Ramos (cell line): ENCODE results near the gene KRT6A.

Experiments used
- in situ Hi-C: fragments of 300-500 bp; cut with MboI; formaldehyde crosslinking; loops from one replicate; pipeline ENCODE4 v1.14.3; 2022; ENCODE audit warnings: low sequenced_read_pairs; ENCODE audit not compliant: unreplicated experiment

The KRT6A gene

DNA sequence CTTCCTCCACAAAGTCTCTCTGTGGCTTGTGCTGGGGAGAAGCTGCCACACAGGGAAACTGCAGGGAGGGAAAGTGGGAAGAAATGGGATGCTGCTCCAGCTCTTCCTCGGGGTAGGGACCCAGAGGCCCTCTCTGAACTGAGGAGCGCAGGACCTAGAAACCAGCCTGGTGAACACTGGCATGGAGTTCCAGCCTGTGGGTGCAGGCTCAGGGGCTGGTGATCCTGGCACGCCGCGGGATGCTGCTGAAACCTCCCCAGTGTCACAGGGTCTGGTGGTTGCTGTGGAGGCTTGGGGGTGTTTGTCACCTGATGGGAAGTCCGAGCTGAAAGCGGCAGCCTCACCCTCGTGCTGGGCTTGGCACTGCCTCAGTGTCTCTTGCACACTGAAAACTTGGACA is 53.6 kb downstream of the KRT6A start:
- in situ Hi-C loops = no loop called here

DNA sequence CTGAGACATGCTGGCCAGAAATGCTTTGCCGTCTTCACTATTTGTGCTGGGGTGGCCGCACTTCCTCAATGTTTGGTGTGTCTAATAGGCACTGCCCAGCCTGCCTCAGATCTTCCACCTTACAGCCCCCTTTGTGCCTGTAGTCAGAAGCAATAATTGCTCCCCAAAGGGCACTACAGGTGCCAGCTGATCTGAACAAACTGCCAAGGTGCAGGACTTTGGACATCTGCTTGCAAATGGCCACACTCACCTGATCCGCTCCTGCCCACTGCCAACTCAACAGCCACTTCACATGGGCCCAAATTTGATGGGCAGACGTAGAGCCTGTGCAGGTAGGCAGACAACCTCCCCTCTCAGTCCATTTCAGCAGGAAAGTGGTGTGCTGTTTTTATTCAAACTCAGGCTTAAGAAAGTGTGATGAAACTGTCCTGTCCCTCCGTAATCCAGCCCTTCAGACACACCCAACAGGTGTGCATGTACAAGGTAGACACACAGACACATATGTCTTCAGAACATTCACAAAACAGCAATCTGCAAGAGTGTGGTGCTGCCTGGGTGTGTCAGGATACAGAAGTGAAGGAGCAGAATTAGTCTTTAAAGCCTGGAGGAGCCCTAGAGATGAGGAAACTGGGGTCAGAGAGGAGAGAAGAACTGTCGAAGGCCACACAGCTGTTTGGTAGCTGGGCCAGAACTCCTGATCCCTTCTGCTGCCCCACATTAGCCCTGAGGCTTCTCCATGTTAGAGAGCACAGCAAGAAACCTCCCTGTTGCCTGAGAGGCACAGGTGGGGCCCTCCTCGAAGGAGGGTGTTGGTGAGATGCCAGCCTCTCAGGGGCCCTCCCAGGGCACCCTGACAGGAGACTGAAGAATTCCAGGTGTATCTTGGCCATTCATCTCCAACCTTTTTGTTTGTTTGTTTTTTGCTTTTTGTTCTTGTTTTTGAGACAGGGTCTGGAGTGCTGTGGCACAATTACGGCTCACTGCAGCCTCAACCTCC is 54.5 kb downstream of the KRT6A start:
- in situ Hi-C loops = no loop called here

DNA sequence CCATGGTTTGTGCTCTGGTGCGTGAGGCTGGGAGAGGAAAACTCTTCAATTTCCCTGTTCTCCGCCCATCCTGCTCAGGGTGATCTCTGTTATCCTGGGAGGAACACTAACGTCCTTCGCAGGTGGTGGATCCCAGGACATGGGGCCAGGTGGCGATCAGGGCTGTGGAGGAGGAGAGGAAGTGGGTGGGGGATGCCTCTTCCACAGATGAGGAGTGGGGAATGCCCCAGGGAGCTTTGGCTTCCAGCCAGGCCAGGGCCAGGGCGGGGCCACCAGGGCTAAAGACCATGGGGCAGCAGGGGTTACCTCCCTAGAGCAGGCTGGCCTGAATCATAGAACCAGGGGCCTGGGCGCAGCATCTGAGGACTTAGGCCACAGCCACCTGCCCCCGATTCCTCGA is 55.5 kb downstream of the KRT6A start:
- in situ Hi-C loops = no loop called here
